ENCODE results near the gene ACAP3. TPM values are rescaled to one million over a fixed set of nuclear protein-coding genes. Genes with fewer than 3 reads are reported as not detected.

The ACAP3 gene
- total RNA-seq, 1 experiment from 2014 or later, result 42.2 TPM

DNA sequence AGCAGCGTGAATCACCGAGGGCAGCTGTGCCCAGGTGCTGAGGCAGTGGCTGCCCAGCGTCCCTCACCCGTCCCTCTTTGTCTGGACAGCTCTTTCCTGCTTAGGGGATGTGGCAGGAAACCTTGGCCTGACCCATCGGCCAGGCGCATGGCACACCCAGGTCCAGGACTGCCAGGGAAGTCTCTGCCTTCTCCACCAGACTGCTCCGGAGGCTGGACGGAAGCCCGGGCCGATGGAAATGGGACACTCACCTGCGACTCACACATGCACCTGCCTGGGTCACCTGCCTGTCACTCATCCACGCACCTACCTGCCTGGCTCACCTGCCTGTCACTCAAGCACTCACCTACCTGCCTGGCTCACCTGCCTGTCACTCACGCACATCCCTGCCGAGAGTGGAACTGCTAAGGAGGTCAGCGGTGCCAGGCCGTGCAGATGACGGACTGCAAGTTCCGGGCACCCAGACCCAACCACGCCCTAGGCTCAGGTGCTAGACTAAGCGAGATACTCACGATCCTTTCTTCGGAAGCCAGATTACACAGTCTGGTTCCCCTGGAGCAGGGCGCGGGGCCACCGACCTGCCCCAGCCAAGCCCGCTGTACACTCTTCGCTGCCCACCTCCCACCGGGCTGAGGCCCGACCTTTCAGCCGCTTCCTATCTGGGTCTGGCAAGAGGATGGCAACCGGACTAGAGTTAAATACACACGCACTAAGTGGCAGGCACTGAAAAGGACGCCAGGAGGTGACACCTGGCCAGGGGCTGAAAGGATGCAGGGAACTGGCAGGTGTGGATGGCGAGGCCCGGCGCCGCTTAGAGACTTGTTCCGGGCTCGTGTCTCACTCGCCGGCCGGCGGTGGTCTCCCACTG is 35.2 kb downstream of the ACAP3 start (continued):
- no peak for TF ChIP-seq AR (CRISPR knock-in tag; IDR thresholded peaks at IDR 0.05)

GRCh38 chr1:1270813-1271212 is 36.9 kb downstream of the ACAP3 start:
- Mint-ChIP-seq H3K27me3 (ENCODE audit: low read depth) (no peaks in the 10 kb centered on the region), H3K36me3 (peaks cover 17% of the 10 kb centered on the region), H3K9me3 (no peaks in the 10 kb centered on the region), H3K4me3 (peak overlapping the region; percentile 55; the same call in 1 of the 2 replicates), H3K27ac (peak overlapping the region; percentile 46), H3K4me1 (peaks cover 23% of the 10 kb centered on the region)
- ATAC-seq (no peak), DNase-seq (ENCODE audit: low spot score) (no peak)
- TF ChIP-seq ZNF138 (CRISPR knock-in tag; conservative IDR thresholded peaks at IDR 0.05) (no peak), NR2C2 (CRISPR knock-in tag; IDR thresholded peaks at IDR 0.05) (no peak), ATF6 (CRISPR knock-in tag; IDR thresholded peaks at IDR 0.05) (no peak), MYBL2 (CRISPR knock-in tag; IDR thresholded peaks at IDR 0.05) (no peak), ZNF263 (CRISPR knock-in tag; IDR thresholded peaks at IDR 0.05; ENCODE audit: low read depth) (no peak), RORB (CRISPR knock-in tag; IDR thresholded peaks at IDR 0.05) (no peak), TCF7 (CRISPR knock-in tag; IDR thresholded peaks at IDR 0.05; ENCODE audit: low read depth) (no peak), ATF2 (CRISPR knock-in tag; IDR thresholded peaks at IDR 0.05; ENCODE audit: borderline replicate concordance, low read depth) (no peak), SP1 (CRISPR knock-in tag; conservative IDR thresholded peaks at IDR 0.05) (no peak), ARID4B (CRISPR knock-in tag; IDR thresholded peaks at IDR 0.05; ENCODE audit: borderline replicate concordance) (no peak), ZNF425 (CRISPR knock-in tag; conservative IDR thresholded peaks at IDR 0.05) (no peak)
- TF ChIP-seq, protein P1, sequence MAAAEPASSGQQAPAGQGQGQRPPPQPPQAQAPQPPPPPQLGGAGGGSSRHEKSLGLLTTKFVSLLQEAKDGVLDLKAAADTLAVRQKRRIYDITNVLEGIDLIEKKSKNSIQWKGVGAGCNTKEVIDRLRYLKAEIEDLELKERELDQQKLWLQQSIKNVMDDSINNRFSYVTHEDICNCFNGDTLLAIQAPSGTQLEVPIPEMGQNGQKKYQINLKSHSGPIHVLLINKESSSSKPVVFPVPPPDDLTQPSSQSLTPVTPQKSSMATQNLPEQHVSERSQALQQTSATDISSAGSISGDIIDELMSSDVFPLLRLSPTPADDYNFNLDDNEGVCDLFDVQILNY (CRISPR knock-in tag; IDR thresholded peaks at IDR 0.05), result no peak
- ChIA-PET POLR2A (no interaction called here), CTCF (interaction anchor here (1.6 kb wide), 1 partner anchor 21 kb away, joined by 4 read pairs; no protein-coding TSS in a partner anchor)

All from WTC11 (cell line).